A673 (cell line): ENCODE data around the gene DCC. TPM values are rescaled to one million over a fixed set of nuclear protein-coding genes. Genes with fewer than 3 reads are reported as not detected.

Experiments
- BruUV-seq: library from RNA; stranded (reverse); fragments of 400-500 nt; replicated peaks from 2 replicates; lab custom pipeline; 2021; lab: Mats Ljungman, UMichigan
- CTCF ChIA-PET: fragments of 300-600 bp; sonication (Branson Sonifier 250); formaldehyde crosslinking; loops from one replicate; lab custom pipeline; 2022; ENCODE audit warnings: antibody characterized with exemption; lab: Charles Lee
- POLR2A ChIA-PET: fragments of 300-600 bp; sonication (Branson Sonifier 250); formaldehyde crosslinking; loops from one replicate; lab custom pipeline; 2022; ENCODE audit warnings: antibody characterized with exemption; ENCODE audit not compliant: low non-redundant PET; lab: Charles Lee
- DNase-seq: peaks from one replicate; pipeline ENCODE4 v3.0.0-alpha.2; 2015; ENCODE audit warnings: low spot score
- H3K27ac ChIP-seq: fragments of 200-600 bp; sonication (generic); 2 replicates; pipeline ENCODE4 v1.5.1; 2016; ENCODE audit warnings: mixed run types, low read depth, mild to moderate bottlenecking, mixed read lengths, antibody characterized with exemption, low read length; ENCODE audit not compliant: poor library complexity, severe bottlenecking
- H3K27me3 ChIP-seq: fragments of 200-600 bp; sonication (generic); replicated peaks from 2 replicates; pipeline ENCODE4 v1.6.1; 2017; ENCODE audit warnings: mixed run types, low read depth, mild to moderate bottlenecking, mixed read lengths, antibody characterized with exemption, low read length; ENCODE audit not compliant: insufficient read depth, poor library complexity
- H3K36me3 ChIP-seq: fragments of 200-600 bp; sonication (generic); 2 replicates; pipeline ENCODE4 v1.6.1; 2016; ENCODE audit warnings: mixed run types, mild to moderate bottlenecking, mixed read lengths, antibody characterized with exemption, low read length; ENCODE audit not compliant: insufficient read depth, poor library complexity, severe bottlenecking
- H3K4me1 ChIP-seq: fragments of 200-600 bp; sonication (generic); 2 replicates; pipeline ENCODE4 v1.6.1; 2017; ENCODE audit warnings: mixed run types, mild to moderate bottlenecking, mixed read lengths, antibody characterized with exemption, low read length; ENCODE audit not compliant: insufficient read depth, poor library complexity, severe bottlenecking
- H3K4me3 ChIP-seq: fragments of 200-600 bp; sonication (generic); 2 replicates; pipeline ENCODE4 v1.5.1; 2016; ENCODE audit warnings: low read depth, mixed run types, mild to moderate bottlenecking, mixed read lengths, low read length; ENCODE audit not compliant: poor library complexity, severe bottlenecking
- H3K9me3 ChIP-seq: fragments of 200-600 bp; sonication (generic); 2 replicates; pipeline ENCODE4 v1.6.1; 2016; ENCODE audit warnings: mixed run types, low read depth, mild to moderate bottlenecking, mixed read lengths, antibody characterized with exemption, low read length; ENCODE audit not compliant: poor library complexity, severe bottlenecking
- EZH2 ChIP-seq: fragments of 200-600 bp; sonication (generic); IDR thresholded peaks from 2 replicates; pipeline ENCODE4 v1.6.1; 2017; ENCODE audit warnings: borderline replicate concordance, low read depth, mild to moderate bottlenecking, mixed read lengths, antibody characterized with exemption, low read length; ENCODE audit not compliant: poor library complexity, severe bottlenecking
- intact Hi-C: fragments of 100-400 bp; cut with micrococcal nuclease; formaldehyde crosslinking; loops from one replicate; pipeline ENCODE4 v1.10.0; 2022; ENCODE audit not compliant: unreplicated experiment
- total RNA-seq: library from RNA; stranded (reverse); gene quantifications from 2 replicates; pipeline ENCODE4 v1.2.3, GENCODE V29; 2021
- TF ChIP-seq, protein P1 (sequence below): fragments of 300-800, 200-600 bp; sonication (generic); conservative IDR thresholded peaks from 2 replicates; pipeline ENCODE4 v1.5.1; 2017; ENCODE audit warnings: low read depth, mild to moderate bottlenecking, antibody characterized with exemption, low read length, moderate library complexity, mixed read lengths

Gene DCC
- total RNA-seq, 1 experiment from 2014 or later, result 93.0 TPM

DNA sequence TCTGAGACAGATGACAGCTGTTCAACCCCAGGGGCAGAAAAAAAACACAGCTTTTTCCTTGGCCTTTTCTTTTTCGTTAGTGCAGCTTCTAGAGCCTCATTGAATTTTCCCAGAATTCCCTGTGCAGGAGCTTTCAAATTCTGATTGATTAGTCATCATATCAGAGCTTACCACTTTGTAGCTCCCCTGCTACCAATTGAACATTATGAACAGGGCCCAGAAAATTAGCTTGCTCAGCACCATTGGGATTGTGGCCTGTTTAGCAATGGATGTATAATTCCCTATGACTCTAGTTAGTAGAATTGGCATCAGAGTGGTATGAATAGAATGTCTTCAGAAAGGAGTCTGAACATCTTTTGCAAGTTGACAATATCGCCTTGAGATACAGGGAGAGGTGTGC, 631.1 kb downstream of the DCC start:
- intact Hi-C loops, result no loop called here
- no peak overlapping the region for H3K4me3 ChIP-seq
- no peaks in the 10 kb centered on the region for H3K9me3 ChIP-seq
- BruUV-seq, result no TSS peak
- POLR2A ChIA-PET, result interaction anchor here (0.6 kb wide), 1 partner anchor 432 kb away, joined by 6 read pairs; no protein-coding TSS in a partner anchor
- no peak for TF ChIP-seq EZH2
- TF ChIP-seq, protein P1, sequence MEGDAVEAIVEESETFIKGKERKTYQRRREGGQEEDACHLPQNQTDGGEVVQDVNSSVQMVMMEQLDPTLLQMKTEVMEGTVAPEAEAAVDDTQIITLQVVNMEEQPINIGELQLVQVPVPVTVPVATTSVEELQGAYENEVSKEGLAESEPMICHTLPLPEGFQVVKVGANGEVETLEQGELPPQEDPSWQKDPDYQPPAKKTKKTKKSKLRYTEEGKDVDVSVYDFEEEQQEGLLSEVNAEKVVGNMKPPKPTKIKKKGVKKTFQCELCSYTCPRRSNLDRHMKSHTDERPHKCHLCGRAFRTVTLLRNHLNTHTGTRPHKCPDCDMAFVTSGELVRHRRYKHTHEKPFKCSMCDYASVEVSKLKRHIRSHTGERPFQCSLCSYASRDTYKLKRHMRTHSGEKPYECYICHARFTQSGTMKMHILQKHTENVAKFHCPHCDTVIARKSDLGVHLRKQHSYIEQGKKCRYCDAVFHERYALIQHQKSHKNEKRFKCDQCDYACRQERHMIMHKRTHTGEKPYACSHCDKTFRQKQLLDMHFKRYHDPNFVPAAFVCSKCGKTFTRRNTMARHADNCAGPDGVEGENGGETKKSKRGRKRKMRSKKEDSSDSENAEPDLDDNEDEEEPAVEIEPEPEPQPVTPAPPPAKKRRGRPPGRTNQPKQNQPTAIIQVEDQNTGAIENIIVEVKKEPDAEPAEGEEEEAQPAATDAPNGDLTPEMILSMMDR, result no peak
- no peaks in the 10 kb centered on the region for H3K36me3 ChIP-seq
- no peak overlapping the region for H3K27ac ChIP-seq
- CTCF ChIA-PET, result no interaction called here
- peaks cover 26% of the 10 kb centered on the region for H3K4me1 ChIP-seq
- no peak for DNase-seq
- no peaks in the 10 kb centered on the region for H3K27me3 ChIP-seq

DNA sequence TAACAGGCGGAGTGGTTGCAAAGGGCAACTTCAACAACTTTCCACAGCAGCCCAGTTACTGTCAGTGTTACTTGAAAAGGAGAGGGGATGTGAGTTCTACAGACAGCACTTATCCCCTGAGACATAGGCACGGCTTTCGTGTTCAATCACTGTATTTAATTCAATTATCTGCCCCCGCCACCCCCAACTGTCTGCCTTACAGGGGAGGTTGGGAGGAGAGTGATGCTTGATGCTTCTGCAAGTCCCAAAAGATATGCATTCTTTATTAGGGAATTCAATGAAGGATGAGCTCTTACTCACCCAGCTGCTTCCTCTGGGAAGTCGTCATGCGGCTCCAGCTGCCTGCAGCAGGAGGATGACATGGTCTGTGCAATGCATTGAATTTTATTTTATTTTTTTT, 639.9 kb downstream of the DCC start:
- H3K4me3 ChIP-seq, result no peak overlapping the region
- TF ChIP-seq EZH2, result no peak
- TF ChIP-seq, protein P1, result no peak
- POLR2A ChIA-PET, result no interaction called here

DNA sequence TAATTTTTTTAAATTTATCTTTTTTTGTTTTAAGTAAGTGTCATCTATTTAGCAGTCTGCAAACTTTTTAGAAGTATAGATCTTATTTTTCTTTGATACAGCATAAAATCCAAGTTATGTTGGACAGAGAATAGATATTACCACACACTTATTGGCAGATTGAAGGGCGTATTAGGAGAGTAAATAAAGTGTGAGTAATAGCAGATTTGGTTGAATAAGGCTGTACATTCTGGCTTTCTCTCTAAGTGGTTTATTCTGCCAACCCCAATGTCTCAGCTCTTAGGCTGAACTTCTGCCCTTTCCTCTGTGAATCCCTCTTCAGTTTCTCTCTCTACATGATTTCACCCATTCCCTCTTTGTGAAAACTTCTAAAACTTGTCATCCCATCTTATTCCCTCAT, 651.2 kb downstream of the DCC start:
- Histone ChIP-seq H3K36me3 (no peaks in the 10 kb centered on the region), H3K9me3 (no peaks in the 10 kb centered on the region), H3K27me3 (no peaks in the 10 kb centered on the region), H3K27ac (no peak overlapping the region), H3K4me1 (peaks cover 24% of the 10 kb centered on the region), H3K4me3 (no peak overlapping the region)
- intact Hi-C loops, result loop anchor here (5.0 kb wide), 1 partner anchor 649 kb away; the partner anchor contains the start of gene DCC
- BruUV-seq, result no TSS peak
- POLR2A ChIA-PET, result no interaction called here
- no peak for DNase-seq
- CTCF ChIA-PET, result no interaction called here
- no peak for TF ChIP-seq EZH2
- TF ChIP-seq, protein P1, result no peak

More for the DNA sequence above, 639.9 kb downstream of the DCC start:
- Histone ChIP-seq H3K27ac (no peak overlapping the region), H3K9me3 (no peaks in the 10 kb centered on the region), H3K4me1 (peaks cover 28% of the 10 kb centered on the region), H3K36me3 (no peaks in the 10 kb centered on the region), H3K27me3 (no peaks in the 10 kb centered on the region)
- DNase-seq, result peak; percentile 95
- CTCF ChIA-PET, result interaction anchor here (1.0 kb wide), 1 partner anchor 12 kb away, joined by 3 read pairs; no protein-coding TSS in a partner anchor
- BruUV-seq, result no TSS peak
- intact Hi-C loops, result loop anchor here (10.0 kb wide), 1 partner anchor 555 kb away; no protein-coding TSS in a partner anchor
